ENCODE data around the gene C1orf52.
"Not testable (repeated sequence)": the region's sequence is repeated elsewhere in the genome, so short reads cannot be mapped to it uniquely, and the experiment has no call there.

The C1orf52 gene

DNA sequence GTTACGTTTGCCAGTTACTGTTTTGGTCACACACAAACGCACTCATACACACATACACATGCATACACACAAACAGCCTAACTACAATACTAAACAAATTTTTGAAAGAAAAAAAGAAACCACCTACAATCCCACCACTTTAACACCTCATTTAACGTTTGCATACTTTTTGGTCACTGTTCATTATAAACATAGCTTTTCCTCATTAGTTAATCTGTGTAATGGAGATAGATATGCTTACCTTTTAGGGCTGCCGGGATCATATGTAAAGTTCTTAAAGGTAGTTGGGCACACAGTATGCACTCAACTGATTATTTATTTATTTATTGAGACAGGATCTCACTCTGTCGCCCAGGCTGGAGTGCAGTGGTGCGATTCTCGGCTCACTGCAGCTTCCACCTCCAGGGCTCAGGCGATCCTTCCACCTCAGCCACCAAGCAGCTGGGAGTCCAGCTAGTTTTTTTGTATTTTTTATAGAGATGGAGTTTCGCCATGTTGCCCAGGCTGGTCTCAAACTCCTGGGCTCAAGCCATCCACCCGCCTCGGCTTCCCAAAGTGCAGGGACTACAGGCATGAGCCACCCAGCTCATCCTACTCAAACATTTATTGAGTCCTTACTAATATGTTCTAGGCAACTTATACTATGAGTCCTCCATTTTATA is 17.6 kb upstream of the C1orf52 start:
- DNase-seq: no peak

DNA sequence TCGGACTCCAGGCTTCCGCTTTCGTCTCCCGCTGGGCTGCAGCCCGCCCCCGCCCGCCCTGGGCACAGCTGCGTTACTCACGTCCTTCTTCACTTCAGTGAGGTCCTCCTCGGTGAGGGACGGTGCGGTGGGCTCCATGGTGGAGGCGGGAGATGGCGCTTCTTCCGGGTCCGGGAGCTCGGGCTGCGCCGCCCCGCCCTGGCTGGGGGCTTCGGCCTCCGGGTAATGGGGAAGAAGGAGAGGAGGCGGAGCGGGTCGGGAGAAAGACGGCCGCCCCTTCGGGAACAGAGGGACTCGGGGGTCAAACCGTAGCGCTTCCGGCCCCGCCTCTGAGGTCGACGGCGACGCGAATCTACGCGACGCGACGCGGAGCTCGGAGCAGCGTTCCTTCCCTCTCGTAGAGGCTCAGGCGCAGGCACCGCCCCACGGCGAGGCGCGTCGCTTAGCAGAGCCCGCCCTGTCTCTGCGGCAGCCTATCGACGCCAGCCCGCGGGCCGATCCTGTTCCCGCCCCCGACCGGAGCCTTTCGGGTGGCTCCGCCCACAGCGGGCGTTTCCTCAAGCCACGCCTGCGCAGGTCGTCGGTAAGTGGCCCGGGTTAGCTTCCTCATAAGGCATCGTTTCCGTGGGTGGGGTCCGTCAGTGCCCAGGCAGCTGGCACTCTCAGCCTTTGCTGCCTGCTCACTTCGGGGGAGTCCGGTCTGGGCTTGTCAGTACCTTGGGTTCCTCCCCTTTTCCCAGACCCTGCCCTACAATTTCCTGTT is 16.9 kb upstream of the C1orf52 start, which contains the start of gene BCL10:
Gene BCL10, minus strand, starts transcription at position 418 of the 763 bp plus-strand sequence. Its CDS starts 280 bp downstream, at position 138.
- DNase-seq: peak; percentile 84

DNA sequence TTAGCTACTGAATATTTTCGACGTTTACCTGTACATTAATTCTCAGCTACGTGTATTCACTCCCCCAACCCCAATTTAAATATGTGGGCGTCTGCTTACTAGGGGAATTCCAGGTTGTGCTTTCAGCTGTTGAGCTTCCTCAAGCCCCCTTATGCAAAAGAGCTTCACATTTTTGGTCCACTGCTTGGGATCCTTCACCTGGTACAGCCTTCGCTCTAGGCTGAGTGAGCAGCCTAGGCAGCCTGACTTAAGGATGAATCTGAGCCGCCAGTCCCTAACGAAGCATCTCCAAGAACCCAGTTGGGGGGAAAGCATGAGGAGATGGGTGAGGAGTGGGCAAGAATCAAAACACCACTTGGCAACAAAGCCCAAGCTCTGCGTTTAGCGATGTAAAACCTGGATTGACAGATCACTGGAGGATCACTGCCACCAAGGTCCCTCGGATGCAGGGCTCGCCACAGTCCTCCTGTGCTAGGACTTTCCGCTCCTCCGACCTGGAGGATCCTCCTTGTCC is 16.3 kb upstream of the C1orf52 start:
- no peak for DNase-seq

DNA sequence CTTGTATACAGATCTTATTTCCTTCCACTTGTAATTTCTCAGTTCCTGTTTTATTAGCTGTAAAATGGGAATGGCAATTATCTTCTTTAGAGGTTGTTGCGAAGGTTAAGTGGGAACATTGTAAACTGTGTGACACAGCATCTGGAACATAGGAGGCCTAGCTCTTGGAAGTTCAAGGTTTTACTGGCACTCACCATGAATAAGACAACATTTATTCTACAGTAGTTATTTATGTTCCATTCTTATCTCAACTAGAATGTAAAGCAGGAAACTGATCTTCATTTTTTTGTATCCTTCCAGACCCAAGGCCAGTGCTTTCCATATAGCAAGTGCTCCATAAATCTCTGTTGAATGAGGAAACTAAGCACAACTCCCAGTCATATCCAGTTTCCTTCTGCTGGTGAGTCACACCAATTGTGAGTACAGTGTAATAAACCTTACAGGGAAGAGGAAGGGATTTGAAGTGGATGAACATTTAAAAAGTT is 15.5 kb upstream of the C1orf52 start:
- DNase-seq: no peak

DNA sequence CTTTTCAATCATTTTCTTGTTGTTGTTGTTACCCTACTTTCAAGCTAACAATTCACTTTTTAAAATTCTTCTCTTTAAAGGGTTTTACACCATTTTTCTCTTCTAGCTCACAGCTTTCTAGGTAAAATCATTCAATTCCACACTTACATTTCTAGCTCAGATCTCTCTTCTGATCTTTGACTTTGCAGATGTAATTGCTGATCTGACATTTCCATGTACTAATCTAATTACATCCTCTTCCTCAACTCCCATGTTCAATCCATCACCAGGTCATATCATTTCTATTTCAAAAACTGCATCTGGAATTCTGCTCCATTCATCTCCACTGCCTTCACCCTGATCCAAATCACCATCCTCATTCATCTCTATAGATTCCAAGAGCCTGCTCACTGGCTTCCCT is 13.9 kb upstream of the C1orf52 start:
- DNase-seq: no peak

DNA sequence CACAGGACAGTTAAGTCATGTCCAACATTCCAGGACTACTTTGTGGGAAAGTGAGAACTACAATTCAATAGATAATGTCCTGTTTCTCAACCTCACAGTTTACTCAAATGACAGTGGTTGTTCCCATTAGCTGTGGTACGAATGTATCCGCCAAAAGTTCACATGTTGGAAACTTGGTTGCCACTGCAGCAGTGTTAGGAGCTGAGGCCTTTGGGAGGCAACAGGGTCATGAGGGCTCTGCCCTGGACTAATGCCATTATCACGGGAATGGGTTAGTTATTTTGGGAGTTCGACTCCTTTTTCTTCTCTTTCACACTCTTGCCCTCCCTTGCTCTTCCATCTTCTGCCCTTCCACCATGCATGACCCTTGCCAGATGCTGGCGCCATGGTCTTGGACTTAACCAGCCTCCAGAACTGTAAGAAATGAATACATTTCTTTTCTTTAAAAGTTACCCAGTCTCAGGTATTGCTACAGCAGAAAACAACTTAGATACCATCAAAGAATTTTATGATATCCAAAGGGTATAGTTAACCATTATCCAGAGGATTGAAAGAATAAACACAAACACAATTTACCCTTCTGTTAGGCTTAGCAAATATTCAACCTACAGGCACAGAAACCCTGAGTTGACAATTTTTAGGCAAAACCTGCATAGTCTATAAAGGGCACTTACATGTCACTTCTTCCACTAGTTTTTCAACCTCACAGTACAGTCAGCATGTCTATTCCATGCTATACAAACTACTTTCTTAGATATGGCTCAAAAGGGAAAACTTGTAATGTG is 9.5 kb upstream of the C1orf52 start:
- DNase-seq: no peak

DNA sequence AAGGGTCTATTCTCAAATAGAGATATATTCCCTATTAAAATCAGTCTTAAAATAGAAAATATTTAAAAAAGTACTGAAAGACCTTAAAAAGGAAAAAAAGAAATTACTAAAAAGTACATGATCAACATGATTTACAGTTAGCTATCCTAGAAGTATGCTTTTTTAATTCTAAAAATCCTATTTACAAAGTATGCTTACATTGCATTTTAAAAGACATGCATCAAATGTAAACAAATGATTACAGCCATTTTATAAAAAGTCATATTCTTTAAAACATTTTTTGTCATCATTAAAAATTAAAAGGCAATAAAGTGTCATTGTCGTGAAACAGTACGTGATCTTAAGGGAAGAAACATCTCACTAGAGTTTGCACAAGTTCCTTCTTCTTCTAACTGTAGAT is 7.9 kb upstream of the C1orf52 start:
- DNase-seq: no peak

DNA sequence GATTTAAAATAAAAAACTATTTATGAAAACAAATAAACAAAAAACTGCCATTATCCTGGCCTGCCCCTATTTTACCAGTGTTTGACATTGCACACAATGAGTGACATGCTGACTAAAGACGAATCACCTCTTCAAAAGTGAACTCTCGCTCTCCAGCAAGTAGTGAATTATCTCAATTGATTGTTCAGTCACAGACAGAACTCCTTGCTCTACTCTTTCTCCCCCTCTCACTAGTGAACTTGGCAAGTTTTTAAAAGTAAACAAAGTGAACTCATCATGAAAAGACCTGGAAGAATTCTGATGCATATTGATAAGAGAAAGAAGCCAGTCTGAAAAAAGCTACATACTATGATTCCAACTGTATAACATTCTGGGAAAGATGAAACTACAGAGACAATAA is 4.7 kb upstream of the C1orf52 start:
- DNase-seq: no peak

DNA sequence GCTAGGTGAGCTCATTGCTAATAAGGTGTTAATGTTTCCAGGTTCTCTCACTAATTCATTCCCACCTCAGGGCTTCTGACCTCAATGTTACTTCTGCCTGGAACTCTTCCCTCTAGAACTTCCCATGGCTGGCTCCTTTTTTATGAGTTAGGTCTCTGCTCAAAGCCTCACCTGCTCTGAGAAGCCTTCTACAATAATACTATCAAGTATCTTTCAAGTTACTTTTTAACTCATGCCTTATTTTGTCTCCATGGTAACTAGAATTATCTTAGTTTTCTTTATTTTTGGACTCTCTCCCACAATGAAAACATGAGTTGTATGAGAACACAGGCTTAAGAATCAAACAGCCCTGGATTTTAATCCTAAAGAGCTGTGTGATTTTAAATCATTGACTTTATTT is 3.5 kb upstream of the C1orf52 start:
- DNase-seq: no peak

DNA sequence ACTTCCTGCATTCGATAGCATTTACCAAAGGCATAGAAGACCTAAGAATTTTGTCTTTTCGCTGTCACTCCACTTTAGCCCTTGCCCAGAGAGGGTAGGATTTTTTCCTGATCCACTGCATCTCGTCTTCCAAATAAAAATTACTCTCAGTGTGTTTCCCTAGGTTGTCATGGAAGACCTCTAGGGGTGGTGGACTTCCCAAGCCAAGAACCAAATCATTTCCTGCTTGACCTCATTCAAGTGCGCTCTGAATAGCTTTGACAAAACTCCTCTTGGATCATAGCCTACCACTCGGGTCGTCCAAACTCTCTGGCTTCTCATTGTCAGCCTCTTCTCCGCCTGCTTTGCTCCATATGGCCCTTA is 431 bp upstream of the C1orf52 start:
- DNase-seq: no peak

DNA sequence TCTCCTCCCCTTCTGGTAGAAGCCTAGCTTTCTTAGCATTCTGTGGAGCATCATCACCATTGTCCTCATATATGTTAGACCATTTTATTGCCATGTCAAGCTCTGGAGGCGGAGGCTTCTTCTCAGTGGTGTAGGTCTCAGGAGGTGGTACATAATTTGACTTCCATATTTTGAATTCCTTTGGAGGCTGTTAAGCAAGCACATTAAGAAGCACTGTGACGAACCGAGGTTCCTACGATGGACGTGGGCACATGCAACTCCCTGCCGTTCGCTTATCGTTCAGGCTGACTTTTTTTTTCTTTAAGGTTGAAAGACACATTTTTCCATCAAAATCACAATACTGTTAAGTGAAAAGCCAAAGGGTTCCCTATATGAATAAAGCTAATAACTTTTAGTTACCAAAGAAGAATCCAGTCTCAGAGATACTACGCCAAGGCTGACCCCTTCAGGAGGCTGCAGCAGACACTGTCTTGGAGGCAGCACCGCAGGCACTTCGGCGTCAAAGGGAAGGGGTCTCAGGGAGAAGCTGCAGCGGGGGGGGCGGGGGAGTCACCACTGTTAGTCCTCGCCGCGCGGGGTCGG is 835 bp downstream of the C1orf52 start:
- DNase-seq: no peak

DNA sequence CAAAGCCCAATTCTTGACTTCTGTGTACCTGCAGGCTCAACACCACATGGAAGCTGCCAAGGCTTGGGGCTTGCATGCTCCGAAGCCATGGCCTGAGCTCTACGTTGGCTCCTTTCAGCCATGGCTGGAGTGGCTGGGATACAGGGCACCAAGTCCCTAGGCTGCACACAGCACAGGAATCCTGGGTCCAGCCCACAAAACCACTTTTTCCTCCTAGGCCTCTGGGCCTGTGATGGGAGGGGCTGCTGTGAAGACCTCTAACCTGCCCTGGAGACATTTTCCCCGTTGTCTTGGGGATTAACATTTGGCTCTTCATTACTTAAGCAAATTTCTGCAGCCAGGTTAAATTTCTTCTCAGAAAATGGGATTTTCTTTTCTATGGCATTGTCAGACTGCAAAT is 10.4 kb downstream of the C1orf52 start:
- DNase-seq: not testable (repeated sequence)

DNA sequence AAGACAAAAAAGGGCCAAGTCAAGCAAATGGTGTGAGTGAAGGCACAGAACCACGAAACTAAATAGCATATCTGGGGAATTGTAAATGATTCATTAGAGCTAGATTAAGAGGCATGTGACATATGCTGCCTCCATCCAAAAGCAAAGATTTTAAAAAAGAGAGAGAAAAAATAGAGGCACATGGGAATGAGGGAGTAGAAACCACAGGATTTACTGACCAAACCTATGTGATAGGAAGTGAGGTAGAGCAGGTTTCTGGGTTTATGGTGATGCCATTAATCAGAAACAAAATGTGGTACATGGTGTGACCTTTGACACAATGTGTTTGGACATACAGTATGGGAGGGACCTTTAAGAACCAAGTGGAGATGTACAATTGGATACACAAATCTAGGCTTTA is 13.6 kb downstream of the C1orf52 start:
- no peak for DNase-seq

DNA sequence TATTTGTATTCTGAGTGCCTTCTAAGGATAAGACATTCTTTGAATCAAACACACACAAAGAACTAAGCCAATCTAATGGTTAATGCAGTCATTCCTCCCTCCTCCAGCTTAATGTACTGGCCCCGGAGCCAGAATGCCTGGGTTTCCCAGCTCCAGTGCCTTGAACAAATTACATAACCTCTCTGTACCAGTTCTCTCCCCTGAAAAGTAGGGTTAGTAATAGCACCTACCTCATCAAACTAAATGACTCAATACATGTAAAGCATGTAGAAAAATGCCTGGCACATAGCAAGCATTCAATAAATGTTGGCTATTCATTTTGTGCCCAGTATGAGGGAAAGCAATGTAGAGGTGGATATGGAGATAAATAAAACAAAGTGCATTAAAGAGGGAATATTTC is 14.0 kb downstream of the C1orf52 start:
- DNase-seq: no peak

DNA sequence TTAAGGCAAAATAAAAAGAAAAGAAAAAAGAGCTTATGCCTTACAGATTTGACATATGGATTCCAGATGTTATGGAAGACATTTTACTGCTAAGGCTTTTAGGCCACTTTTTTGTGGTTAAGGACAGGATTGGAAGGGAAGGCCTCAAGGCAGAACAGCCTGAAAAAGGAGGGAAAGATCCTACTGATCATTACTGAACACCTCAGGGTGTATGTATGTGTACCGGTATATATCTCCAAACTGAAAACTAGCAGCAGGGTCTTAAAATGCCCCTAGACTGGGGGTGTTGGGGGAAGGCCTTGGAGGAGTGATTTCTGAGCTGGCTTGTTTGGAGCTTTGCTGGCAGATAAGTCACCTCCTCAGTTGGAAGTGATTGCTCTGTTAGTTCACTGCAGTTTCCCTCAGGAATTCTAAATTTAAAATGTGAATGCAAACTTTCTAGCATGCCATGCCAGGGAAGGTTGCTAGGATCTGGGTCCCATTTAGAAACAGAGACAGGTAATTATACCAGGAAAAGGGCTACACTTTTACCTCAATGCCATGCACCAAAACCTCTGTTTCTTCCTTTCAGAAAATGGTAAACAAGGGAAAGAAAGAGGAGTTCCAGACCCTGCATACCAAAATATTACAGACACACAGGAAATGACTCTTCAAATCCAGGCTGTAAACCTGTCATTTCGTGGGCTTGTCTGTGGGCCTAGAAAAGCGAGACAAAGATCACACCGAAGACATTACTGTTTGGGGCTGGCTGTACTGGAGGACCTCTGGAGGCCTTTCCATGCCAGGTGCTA is 15.0 kb downstream of the C1orf52 start:
- DNase-seq: no peak

DNA sequence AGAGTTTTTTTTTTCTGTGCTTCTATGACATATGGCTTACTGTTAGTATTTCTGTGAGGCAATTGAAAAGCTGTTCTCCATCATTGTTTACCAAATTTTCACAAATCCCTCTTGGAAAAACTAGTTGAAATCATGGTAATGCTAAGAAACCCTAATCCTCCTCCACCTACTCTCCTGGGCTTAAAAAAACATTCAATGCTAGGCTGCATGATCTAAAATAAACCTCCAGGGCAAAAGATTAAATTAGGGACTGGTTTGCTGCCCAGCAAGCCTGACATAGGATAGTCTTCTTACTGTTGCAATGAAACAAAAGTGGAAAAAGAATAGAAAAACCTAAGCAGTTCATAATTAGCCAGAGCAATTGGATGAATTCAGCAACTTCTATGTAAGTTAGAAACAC is 16.1 kb downstream of the C1orf52 start:
- no peak for DNase-seq

DNA sequence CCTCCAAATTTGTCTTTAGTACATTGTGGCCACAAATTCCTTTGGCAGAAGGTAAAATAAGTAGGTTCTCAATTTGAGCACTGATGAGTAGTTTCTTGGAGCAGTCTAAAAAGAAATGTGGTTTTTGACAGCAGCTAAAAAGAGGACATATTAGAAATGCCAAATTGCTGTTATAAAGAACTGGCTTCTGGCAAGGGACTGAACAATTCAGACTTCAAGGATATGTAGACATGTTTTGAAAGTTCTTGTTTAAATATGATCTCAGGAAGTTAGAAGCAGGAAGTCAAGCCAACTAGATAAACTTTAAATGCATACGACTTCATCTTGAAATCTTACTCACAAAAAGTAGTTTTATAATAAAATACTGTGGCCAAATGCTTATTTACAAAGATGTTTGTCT is 18.8 kb downstream of the C1orf52 start:
- no peak for DNase-seq

DNA sequence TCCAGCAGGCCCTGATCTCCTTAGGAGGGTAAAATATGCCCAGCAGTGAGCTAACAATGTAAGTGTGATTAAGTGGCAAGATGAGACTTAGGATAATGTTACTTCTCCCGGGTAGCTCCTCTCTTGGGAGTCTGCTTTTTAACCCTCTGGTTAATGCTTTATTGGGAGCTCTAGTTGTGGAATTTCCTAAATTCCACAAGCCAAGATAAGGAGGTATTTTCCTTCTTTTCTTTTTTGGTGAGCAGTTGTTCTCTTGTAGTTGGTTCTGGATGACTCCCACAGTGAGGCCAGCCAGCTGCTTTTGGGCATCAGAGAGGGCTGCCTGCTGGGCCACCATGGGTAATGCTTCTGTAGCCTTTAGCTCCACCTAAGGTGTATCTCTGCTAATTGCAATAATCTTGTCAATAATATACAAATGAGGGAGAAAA is 19.3 kb downstream of the C1orf52 start:
- DNase-seq: no peak

DNA sequence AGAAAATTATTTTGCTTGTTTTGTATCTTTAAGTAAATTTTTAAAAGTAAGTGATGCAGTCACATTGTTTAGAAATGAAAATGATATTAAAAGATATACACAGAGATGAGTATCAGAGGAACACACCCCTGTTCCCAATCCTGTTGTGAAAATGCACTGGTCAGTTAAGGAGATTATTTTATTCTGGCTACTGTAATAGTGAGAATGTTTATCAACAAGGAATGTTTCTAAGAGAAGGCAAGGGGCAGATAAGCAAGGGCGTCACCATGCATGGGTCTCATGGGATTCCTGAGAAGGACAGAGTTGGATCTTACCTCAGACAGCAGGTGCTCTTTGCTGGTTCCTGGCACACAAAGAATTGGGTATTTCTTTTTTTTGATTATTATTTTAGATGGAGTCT is 21.8 kb downstream of the C1orf52 start:
- no peak for DNase-seq

DNA sequence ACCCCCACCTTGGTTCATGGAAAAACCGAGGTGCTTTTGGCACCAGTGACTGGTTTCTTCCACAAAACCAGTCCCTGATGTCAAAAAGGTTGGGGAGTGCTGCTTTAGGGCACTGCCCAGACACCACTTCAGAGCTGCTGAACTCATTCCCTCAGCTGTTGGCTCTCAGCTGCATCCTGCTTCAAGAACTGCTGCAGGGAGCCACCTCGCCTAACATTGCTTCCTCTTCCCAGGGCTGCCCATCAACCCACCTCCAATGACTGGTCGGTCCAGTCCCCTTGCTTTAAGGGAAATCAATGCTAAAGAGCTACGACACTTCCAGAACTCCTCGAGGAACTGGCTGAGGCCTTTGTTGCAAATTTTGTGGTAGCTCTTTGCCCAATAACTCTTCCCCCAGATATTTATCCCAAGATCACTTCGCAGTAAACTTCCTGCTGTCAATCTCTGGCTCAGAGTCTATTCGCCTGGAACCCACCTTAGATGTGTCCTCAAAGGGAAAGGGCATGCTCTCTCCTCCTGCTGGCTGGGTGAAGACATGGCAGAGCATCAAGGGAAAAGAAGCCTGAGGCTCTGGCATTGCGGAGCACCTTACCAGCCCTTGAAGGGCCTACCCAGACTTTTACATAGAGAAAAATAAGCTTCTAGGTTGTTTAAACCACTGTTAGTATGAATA is 29.0 kb downstream of the C1orf52 start:
- DNase-seq: no peak

DNA sequence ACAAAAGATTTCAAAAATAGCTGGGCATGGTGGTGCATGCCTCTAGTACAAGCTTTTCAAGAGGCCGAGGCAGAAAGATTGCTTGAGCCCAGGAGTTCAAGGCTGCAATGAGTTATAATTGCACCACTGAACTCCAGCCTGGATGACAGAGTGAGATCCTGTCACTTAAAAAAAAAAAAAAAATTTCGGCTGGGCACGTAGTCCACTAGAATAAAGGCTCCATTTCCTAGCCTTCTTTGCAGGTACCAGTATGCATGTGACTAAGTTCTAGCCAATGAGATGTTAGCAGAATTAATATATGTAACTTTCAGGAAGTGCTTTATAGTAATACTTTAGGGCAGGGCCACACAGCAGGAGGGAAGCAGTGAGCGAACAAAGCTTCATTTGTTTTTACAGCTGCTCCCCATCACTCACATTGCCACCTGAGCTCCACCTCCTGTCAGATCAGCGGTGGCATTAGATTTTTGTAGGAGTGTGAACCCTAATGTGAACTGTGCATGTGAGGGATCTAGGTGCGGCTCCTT is 29.8 kb downstream of the C1orf52 start:
- peak; percentile 49 for DNase-seq

Data from NCI-H187 treated with DMSO at 0.1 percent for 48 hours (cell line).